ENCODE results near the gene UBXN7. TPM values are rescaled to one million over a fixed set of nuclear protein-coding genes. Genes with fewer than 3 reads are reported as not detected.

UBXN7 gene
- total RNA-seq, 3 donors from 2014 or later (not counting 1 experiment from before 2014, with no cell fraction given), result 82.0 to 97.2 (median 82.4) TPM

DNA sequence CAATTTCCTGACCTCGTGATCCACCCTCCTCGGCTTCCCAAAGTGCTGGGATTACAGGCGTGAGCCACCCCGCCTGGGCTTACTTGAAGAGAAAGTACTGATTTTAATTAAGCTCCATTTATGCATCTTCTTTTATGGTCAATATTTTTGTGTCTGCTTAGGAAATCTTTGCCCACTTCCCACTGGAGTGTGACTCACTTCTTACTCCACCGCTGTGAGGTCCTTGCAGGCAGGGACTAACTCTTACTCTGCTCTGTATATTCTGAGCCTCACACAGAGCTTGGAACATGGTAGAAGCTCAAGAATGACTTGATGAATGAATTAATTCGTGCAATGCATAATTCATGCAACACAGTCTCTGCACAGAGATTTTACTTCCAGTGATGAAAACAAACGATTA, 91.1 kb downstream of the UBXN7 start:
- intact Hi-C loops (cut with micrococcal nuclease), result no loop called here
- H3K27ac ChIP-seq (ENCODE audit: low read length), result no peak overlapping the region
- Mint-ChIP-seq H3K27me3 (ENCODE audit: low read depth in 2 of 2) (peaks cover 0 to 2% of the 10 kb centered on the region in 2 donors), H3K9me3 (no peaks in the 10 kb centered on the region), H3K36me3 (no peaks in the 10 kb centered on the region), H3K27ac (no peak overlapping the region), H3K4me3 (no peak overlapping the region), H3K4me1 (peaks cover 17 to 20% of the 10 kb centered on the region in 2 donors)
- TF ChIP-seq, protein P1, sequence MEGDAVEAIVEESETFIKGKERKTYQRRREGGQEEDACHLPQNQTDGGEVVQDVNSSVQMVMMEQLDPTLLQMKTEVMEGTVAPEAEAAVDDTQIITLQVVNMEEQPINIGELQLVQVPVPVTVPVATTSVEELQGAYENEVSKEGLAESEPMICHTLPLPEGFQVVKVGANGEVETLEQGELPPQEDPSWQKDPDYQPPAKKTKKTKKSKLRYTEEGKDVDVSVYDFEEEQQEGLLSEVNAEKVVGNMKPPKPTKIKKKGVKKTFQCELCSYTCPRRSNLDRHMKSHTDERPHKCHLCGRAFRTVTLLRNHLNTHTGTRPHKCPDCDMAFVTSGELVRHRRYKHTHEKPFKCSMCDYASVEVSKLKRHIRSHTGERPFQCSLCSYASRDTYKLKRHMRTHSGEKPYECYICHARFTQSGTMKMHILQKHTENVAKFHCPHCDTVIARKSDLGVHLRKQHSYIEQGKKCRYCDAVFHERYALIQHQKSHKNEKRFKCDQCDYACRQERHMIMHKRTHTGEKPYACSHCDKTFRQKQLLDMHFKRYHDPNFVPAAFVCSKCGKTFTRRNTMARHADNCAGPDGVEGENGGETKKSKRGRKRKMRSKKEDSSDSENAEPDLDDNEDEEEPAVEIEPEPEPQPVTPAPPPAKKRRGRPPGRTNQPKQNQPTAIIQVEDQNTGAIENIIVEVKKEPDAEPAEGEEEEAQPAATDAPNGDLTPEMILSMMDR (IDR thresholded peaks at IDR 0.05), result no peak
- no peaks in the 10 kb centered on the region for H3K27me3 ChIP-seq (ENCODE audit: control insufficient read depth, insufficient read depth, low read length)
- WGBS (ENCODE audit: insufficient coverage), result 90% methylated on average over 7 of the region's 7 CpGs
- H3K4me1 ChIP-seq (ENCODE audit: control insufficient read depth, insufficient read depth, low read length), result peaks cover 16% of the 10 kb centered on the region
- no peak overlapping the region for H3K4me3 ChIP-seq (ENCODE audit: low read length)
- ATAC-seq (no peak), DNase-seq (no peak)
- no peaks in the 10 kb centered on the region for H3K36me3 ChIP-seq (ENCODE audit: control insufficient read depth, insufficient read depth, low read length)
- no peaks in the 10 kb centered on the region for H3K9me3 ChIP-seq (ENCODE audit: control insufficient read depth, insufficient read depth, low read length)

DNA sequence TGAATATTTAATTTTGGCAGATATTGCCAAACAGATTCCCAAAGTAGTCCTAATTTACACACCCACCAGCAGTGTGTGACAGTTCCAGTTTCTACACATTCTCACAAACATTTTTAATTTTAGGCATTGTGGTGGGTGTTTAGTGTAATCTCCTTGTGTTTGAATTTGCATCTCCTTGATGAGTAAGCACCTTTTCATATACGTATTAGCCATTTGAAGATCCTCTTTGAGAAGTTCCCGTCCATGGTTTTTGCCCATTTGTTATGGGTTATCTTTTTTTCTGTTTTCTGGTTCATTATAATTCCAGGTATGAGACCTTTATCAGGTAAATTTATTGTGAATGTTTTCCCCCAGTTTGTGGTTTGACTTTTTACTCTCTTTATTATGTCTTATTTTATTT, 91.8 kb downstream of the UBXN7 start:
- intact Hi-C loops (cut with micrococcal nuclease), result no loop called here
- no peak overlapping the region for H3K4me3 ChIP-seq (ENCODE audit: low read length)

DNA sequence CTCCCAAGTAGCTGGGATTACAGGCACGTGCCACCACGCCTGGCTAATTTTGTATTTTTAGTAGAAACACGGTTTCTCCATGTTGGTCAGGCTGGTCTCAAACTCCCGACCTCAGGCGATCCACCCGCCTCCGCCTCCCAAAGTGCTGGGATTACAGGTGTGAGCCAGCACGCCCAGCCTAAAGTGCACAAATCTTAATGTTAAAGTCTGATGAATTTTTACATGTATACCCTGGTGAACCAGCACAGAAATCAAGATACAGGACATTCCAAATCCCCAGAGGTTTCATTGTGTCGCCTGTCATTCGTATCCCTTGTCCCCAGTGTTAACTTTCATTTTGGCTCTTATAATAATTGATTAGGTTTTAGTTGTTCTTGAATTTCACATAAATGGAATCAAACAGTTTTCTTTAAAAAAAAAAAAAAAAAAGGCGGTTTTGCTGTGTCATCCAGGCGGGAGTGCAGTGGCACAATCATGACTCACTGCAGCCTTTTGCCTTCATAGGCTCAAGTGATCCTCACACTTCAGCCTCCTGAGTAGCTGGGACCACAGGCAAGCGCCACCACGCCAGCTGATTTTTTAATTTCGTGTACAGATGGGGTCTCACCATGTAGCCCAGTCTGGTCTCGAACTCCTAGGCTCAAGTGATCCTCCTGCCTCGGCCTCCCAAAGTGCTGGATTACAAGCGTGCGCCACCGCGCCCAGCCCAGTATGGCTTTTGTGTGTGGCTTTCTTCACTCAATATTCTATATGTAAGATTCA, 92.6 kb downstream of the UBXN7 start:
- intact Hi-C loops (cut with micrococcal nuclease), result no loop called here
- no peaks in the 10 kb centered on the region for H3K9me3 Mint-ChIP-seq
- no peak overlapping the region for H3K4me3 ChIP-seq (ENCODE audit: low read length)
- no peak overlapping the region for H3K27ac ChIP-seq (ENCODE audit: low read length)
- H3K4me1 Mint-ChIP-seq, result peaks cover 7 to 10% of the 10 kb centered on the region in 2 donors
- H3K27me3 Mint-ChIP-seq (ENCODE audit: low read depth in 2 of 2), result peaks cover 0 to 2% of the 10 kb centered on the region in 2 donors
- H3K36me3 Mint-ChIP-seq, result no peaks in the 10 kb centered on the region
- ATAC-seq (peak in 1 of 3 donors; percentile 41), DNase-seq (no peak)
- peaks cover 10% of the 10 kb centered on the region for H3K4me1 ChIP-seq (ENCODE audit: control insufficient read depth, insufficient read depth, low read length)
- no peaks in the 10 kb centered on the region for H3K27me3 ChIP-seq (ENCODE audit: control insufficient read depth, insufficient read depth, low read length)
- H3K4me3 Mint-ChIP-seq, result no peak overlapping the region
- no peaks in the 10 kb centered on the region for H3K36me3 ChIP-seq (ENCODE audit: control insufficient read depth, insufficient read depth, low read length)
- TF ChIP-seq, protein P1 (IDR thresholded peaks at IDR 0.05), result no peak
- H3K9me3 ChIP-seq (ENCODE audit: control insufficient read depth, insufficient read depth, low read length), result no peaks in the 10 kb centered on the region
- WGBS (ENCODE audit: insufficient coverage), result 81% methylated on average over 16 of the region's 21 CpGs
- H3K27ac Mint-ChIP-seq, result no peak overlapping the region

More for the DNA sequence above, 91.8 kb downstream of the UBXN7 start:
- peaks cover 0 to 2% of the 10 kb centered on the region in 2 donors for H3K27me3 Mint-ChIP-seq (ENCODE audit: low read depth in 2 of 2)
- no peak overlapping the region for H3K4me3 Mint-ChIP-seq
- no peak for ATAC-seq
- no peaks in the 10 kb centered on the region for H3K36me3 Mint-ChIP-seq
- no peak overlapping the region for H3K27ac Mint-ChIP-seq
- Histone ChIP-seq H3K36me3 (ENCODE audit: control insufficient read depth, insufficient read depth, low read length) (no peaks in the 10 kb centered on the region), H3K9me3 (ENCODE audit: control insufficient read depth, insufficient read depth, low read length) (no peaks in the 10 kb centered on the region), H3K4me1 (ENCODE audit: control insufficient read depth, insufficient read depth, low read length) (peaks cover 15% of the 10 kb centered on the region), H3K27ac (ENCODE audit: low read length) (no peak overlapping the region), H3K27me3 (ENCODE audit: control insufficient read depth, insufficient read depth, low read length) (no peaks in the 10 kb centered on the region)
- H3K9me3 Mint-ChIP-seq, result no peaks in the 10 kb centered on the region
- DNase-seq, result no peak
- TF ChIP-seq, protein P1 (IDR thresholded peaks at IDR 0.05), result no peak
- 62% methylated on average over 2 of the region's 2 CpGs for WGBS (ENCODE audit: insufficient coverage)
- H3K4me1 Mint-ChIP-seq, result peaks cover 13 to 14% of the 10 kb centered on the region in 2 donors
